Measurements from ENCODE around the gene TLX2. TPM values are rescaled to one million over a fixed set of nuclear protein-coding genes. Genes with fewer than 3 reads are reported as not detected.

TLX2 gene
- total and polyA plus RNA-seq, 2 experiments from 2014 or later = 0.16 to 0.21 TPM

DNA sequence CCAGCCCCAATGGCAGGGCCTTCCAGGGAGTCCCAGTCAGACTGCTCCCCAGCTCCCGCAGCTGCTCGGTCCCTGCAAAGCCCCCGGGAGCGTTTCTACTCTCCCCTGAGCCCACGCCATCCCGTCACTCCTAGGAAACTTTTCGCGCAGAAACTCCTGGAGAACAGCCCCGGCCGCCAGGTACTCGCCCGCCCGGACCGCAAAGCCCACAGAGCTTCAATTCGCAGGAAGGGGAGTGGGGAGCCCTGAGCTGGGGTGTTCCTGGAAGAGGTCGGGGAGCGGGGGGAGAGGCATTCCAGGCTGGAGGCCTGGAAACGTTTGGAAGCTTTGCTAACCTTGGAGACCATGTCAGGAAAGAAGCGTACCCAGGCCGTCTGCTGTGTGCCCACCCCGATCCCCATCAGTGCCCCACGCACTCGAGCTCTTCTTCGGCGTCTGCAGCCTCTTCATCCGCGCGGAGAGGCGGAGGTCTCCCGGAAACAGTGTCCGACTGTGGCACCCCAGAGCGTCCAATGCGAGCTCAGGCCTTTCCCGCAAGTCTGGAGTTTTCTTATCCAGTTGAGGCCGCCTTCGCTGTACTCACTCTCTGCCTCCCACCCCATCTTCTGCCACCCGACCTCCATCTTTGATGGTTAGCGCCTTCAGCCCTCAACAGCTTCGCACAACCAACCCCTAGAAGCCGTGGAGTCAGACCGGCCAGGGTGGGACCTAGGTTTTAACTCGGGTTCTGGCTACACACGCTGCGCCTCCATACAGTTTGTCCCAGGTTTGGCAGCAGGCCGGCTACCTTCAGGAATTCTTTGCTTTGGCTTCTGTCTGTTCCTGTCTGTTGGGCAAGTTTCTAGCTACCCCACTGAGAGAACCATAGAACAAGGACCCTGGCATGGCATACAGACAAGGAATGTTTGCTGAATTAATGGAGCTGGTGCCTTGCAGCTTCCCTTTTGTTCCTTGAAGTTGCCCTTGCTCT, 10.5 kb upstream of the TLX2 start:
- no peaks in the 10 kb centered on the region; the same call in 1 of the 3 replicates for H3K9me3 Mint-ChIP-seq
- peaks cover 11% of the 10 kb centered on the region for H4K20me1 ChIP-seq (replicated peaks; ENCODE audit: insufficient read depth)
- DNase-seq (ENCODE audit: low spot score) (peak; percentile 54), ATAC-seq (no peak)
- peaks cover 97% of the 10 kb centered on the region for H3K27me3 Mint-ChIP-seq (ENCODE audit: insufficient read depth, low read depth, poor library complexity)
- peak overlapping the region; percentile 86 for H3K4me3 Mint-ChIP-seq
- H3K27me3 ChIP-seq (ENCODE audit: insufficient read depth) = peaks cover 92% of the 10 kb centered on the region
- H3K4me1 ChIP-seq (ENCODE audit: insufficient read depth) = peaks cover 48% of the 10 kb centered on the region
- H2AFZ ChIP-seq = peak overlapping the region; percentile 96
- H3K4me2 ChIP-seq = peak overlapping the region; percentile 95
- peak overlapping the region; percentile 71 for H3K4me3 ChIP-seq
- H3F3A ChIP-seq (replicated peaks; ENCODE audit: low read depth) = peaks cover 32% of the 10 kb centered on the region
- no peak overlapping the region for H3K27ac Mint-ChIP-seq
- no peak overlapping the region for H3K27ac ChIP-seq (ENCODE audit: low read depth)
- TF ChIP-seq, protein P1, sequence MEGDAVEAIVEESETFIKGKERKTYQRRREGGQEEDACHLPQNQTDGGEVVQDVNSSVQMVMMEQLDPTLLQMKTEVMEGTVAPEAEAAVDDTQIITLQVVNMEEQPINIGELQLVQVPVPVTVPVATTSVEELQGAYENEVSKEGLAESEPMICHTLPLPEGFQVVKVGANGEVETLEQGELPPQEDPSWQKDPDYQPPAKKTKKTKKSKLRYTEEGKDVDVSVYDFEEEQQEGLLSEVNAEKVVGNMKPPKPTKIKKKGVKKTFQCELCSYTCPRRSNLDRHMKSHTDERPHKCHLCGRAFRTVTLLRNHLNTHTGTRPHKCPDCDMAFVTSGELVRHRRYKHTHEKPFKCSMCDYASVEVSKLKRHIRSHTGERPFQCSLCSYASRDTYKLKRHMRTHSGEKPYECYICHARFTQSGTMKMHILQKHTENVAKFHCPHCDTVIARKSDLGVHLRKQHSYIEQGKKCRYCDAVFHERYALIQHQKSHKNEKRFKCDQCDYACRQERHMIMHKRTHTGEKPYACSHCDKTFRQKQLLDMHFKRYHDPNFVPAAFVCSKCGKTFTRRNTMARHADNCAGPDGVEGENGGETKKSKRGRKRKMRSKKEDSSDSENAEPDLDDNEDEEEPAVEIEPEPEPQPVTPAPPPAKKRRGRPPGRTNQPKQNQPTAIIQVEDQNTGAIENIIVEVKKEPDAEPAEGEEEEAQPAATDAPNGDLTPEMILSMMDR (conservative IDR thresholded peaks at IDR 0.05; ENCODE audit: low read depth in 2 of 2) = no peak
- TF ChIP-seq ZNF462 (CRISPR knock-in tag; IDR thresholded peaks at IDR 0.05) = no peak
- TF ChIP-seq STAT1 (IDR thresholded peaks at IDR 0.05; ENCODE audit: unreplicated experiment) = no peak
- peak; percentile 52 for TF ChIP-seq EZH2phosphoT487 (IDR thresholded peaks at IDR 0.05; ENCODE audit: unreplicated experiment)
- TF ChIP-seq EZH2 (IDR thresholded peaks at IDR 0.05; ENCODE audit: low read depth, unreplicated experiment) = peak; percentile 93
- peak; percentile 9; the same call in 1 of the 2 replicates for TF ChIP-seq POLR2AphosphoS5 (IDR thresholded peaks at IDR 0.05; ENCODE audit: low read depth)
- no peak for TF ChIP-seq ETS1 (IDR thresholded peaks at IDR 0.05)
- H3K4me1 Mint-ChIP-seq = peaks cover 57% of the 10 kb centered on the region
- H3K79me2 ChIP-seq (replicated peaks; ENCODE audit: insufficient read depth) = peaks cover 8% of the 10 kb centered on the region
- no peaks in the 10 kb centered on the region for H3K9me2 ChIP-seq (ENCODE audit: insufficient read depth)
- H3K36me3 ChIP-seq (ENCODE audit: insufficient read depth) = peaks cover 7% of the 10 kb centered on the region; the same call in 1 of the 2 replicates
- peaks cover 28% of the 10 kb centered on the region for H3K36me3 Mint-ChIP-seq (ENCODE audit: low read depth)
